ENCODE measurements around the gene SPATA32.

GRCh38 chr17:45263477-45263860 lies 1.6 kb upstream of the SPATA32 start:
- no peak for TF ChIP-seq POLR2A (IDR thresholded peaks at IDR 0.05)
- TF ChIP-seq CTCF (IDR thresholded peaks at IDR 0.05) = no peak

All from thyroid gland (tissue), 4 donors.